ENCODE results near the gene SLC24A1. TPM values are rescaled to one million over a fixed set of nuclear protein-coding genes. Genes with fewer than 3 reads are reported as not detected.

The SLC24A1 gene
- total RNA-seq, 1 donor from 2014 or later, result 8.7 TPM

- DNase-seq (ENCODE audit: low spot score), result no peak
Measured at GRCh38 chr15:65618560-65619109, 3.1 kb upstream of the SLC24A1 start.

GRCh38 chr15:65619626-65620290 is 2.0 kb upstream of the SLC24A1 start:
- no peak for DNase-seq (ENCODE audit: low spot score)

GRCh38 chr15:65620833-65621232 is 905 bp upstream of the SLC24A1 start:
- no peak for DNase-seq (ENCODE audit: low spot score)

GRCh38 chr15:65623103-65623502 is 1.4 kb downstream of the SLC24A1 start:
- DNase-seq (ENCODE audit: low spot score), result no peak

GRCh38 chr15:65626856-65627255 is 5.1 kb downstream of the SLC24A1 start:
- DNase-seq (ENCODE audit: low spot score), result no peak

- DNase-seq (ENCODE audit: low spot score), result no peak
Measured at GRCh38 chr15:65629548-65629947, 7.8 kb downstream of the SLC24A1 start.

- DNase-seq (ENCODE audit: low spot score), result no peak
Measured at GRCh38 chr15:65630760-65631159, 9.0 kb downstream of the SLC24A1 start.

- no peak for DNase-seq (ENCODE audit: low spot score)
Measured at GRCh38 chr15:65631503-65631902, 9.8 kb downstream of the SLC24A1 start.

GRCh38 chr15:65632780-65633375 is 11.1 kb downstream of the SLC24A1 start:
- no peak for DNase-seq (ENCODE audit: low spot score)

GRCh38 chr15:65633752-65634151 is 12.0 kb downstream of the SLC24A1 start:
- no peak for DNase-seq (ENCODE audit: low spot score)

- no peak for DNase-seq (ENCODE audit: low spot score)
Measured at GRCh38 chr15:65634356-65634755, 12.6 kb downstream of the SLC24A1 start.

- no peak for DNase-seq (ENCODE audit: low spot score)
Measured at GRCh38 chr15:65638109-65638508, 16.4 kb downstream of the SLC24A1 start.

- peak; percentile 22 for DNase-seq (ENCODE audit: low spot score)
Measured at GRCh38 chr15:65638681-65639089, 16.9 kb downstream of the SLC24A1 start.

- no peak for DNase-seq (ENCODE audit: low spot score)
Measured at GRCh38 chr15:65639509-65639908, 17.8 kb downstream of the SLC24A1 start.

- DNase-seq (ENCODE audit: low spot score), result no peak
Measured at GRCh38 chr15:65641768-65642475, 20.2 kb downstream of the SLC24A1 start.

- no peak for DNase-seq (ENCODE audit: low spot score)
Measured at GRCh38 chr15:65642594-65642993, 20.9 kb downstream of the SLC24A1 start.

GRCh38 chr15:65644282-65644681 is 22.5 kb downstream of the SLC24A1 start:
- DNase-seq (ENCODE audit: low spot score), result no peak

- DNase-seq (ENCODE audit: low spot score), result no peak
Measured at GRCh38 chr15:65645392-65645791, 23.7 kb downstream of the SLC24A1 start.

- no peak for DNase-seq (ENCODE audit: low spot score)
Measured at GRCh38 chr15:65646486-65646885, 24.7 kb downstream of the SLC24A1 start.

GRCh38 chr15:65650312-65651041 is 28.7 kb downstream of the SLC24A1 start:
- DNase-seq (ENCODE audit: low spot score), result no peak

GRCh38 chr15:65651042-65651322 is 29.2 kb downstream of the SLC24A1 start:
- no peak for DNase-seq (ENCODE audit: low spot score)

All from mucosa of gallbladder (tissue), 1 donor.